ENCODE measurements around the gene NDUFA7. TPM values are rescaled to one million over a fixed set of nuclear protein-coding genes. Genes with fewer than 3 reads are reported as not detected.

Gene NDUFA7
- total RNA-seq, 1 experiment from 2014 or later: 73.0 TPM

- Histone ChIP-seq H3K14ac (ENCODE audit: insufficient read depth, low read length) (no peak overlapping the region), H2BK5ac (ENCODE audit: insufficient read length, low read length) (no peak overlapping the region), H2AFZ (ENCODE audit: low read length) (no peak overlapping the region), H2BK12ac (ENCODE audit: insufficient read length, low read depth, low read length) (no peak overlapping the region), H2BK120ac (ENCODE audit: low read depth, low read length, poor library complexity, severe bottlenecking) (no peak overlapping the region), H3K27me3 (ENCODE audit: insufficient read depth, low read length) (peaks cover 18% of the 10 kb centered on the region; the same call in 1 of the 2 replicates), H3K23me2 (ENCODE audit: insufficient read length, low read depth, low read length, poor library complexity, severe bottlenecking) (peaks cover 12% of the 10 kb centered on the region), H2AK5ac (ENCODE audit: insufficient read length, low read length) (no peak overlapping the region), H4K5ac (ENCODE audit: insufficient read length, low read depth, low read length) (no peak overlapping the region), H3K79me2 (ENCODE audit: insufficient read depth, low read length) (no peaks in the 10 kb centered on the region), H3K9me3 (ENCODE audit: control insufficient read depth, low read depth, low read length) (no peaks in the 10 kb centered on the region), H3K27ac (ENCODE audit: insufficient read length, low read depth, low read length) (no peak overlapping the region), H3K4me1 (ENCODE audit: insufficient read depth, low read length) (no peaks in the 10 kb centered on the region), H3K23ac (ENCODE audit: insufficient read length, low read depth, low read length) (no peak overlapping the region), H4K20me1 (ENCODE audit: control insufficient read depth, insufficient read depth, insufficient read length) (no peaks in the 10 kb centered on the region), H3K4me2 (ENCODE audit: insufficient read depth, insufficient read length, low read length) (no peak overlapping the region), H2BK20ac (ENCODE audit: low read depth, low read length, poor library complexity, severe bottlenecking) (no peak overlapping the region), H3K9ac (ENCODE audit: extremely low read depth, insufficient read length, low read length) (no peak overlapping the region), H3K4ac (ENCODE audit: low read depth, low read length) (no peak overlapping the region), H3K18ac (ENCODE audit: insufficient read length, low read depth, low read length) (no peak overlapping the region), H3T11ph (ENCODE audit: low read length) (no peak overlapping the region), H4K91ac (ENCODE audit: insufficient read length, low read depth, low read length) (no peak overlapping the region), H3K79me1 (ENCODE audit: insufficient read depth, low read depth, low read length, poor library complexity, severe bottlenecking) (no peaks in the 10 kb centered on the region), H2BK15ac (ENCODE audit: low read depth, low read length) (no peak overlapping the region), H4K8ac (replicated peaks; ENCODE audit: insufficient read length, low read depth, low read length) (no peak overlapping the region), H3K56ac (ENCODE audit: insufficient read length, low read depth, low read length) (no peak overlapping the region)
- TF ChIP-seq, protein P1, sequence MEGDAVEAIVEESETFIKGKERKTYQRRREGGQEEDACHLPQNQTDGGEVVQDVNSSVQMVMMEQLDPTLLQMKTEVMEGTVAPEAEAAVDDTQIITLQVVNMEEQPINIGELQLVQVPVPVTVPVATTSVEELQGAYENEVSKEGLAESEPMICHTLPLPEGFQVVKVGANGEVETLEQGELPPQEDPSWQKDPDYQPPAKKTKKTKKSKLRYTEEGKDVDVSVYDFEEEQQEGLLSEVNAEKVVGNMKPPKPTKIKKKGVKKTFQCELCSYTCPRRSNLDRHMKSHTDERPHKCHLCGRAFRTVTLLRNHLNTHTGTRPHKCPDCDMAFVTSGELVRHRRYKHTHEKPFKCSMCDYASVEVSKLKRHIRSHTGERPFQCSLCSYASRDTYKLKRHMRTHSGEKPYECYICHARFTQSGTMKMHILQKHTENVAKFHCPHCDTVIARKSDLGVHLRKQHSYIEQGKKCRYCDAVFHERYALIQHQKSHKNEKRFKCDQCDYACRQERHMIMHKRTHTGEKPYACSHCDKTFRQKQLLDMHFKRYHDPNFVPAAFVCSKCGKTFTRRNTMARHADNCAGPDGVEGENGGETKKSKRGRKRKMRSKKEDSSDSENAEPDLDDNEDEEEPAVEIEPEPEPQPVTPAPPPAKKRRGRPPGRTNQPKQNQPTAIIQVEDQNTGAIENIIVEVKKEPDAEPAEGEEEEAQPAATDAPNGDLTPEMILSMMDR (conservative IDR thresholded peaks at IDR 0.05): no peak
- Mint-ChIP-seq H3K4me1 (peaks cover 3 to 7% of the 10 kb centered on the region in 2 experiments; a peak in 3 of 4 replicates), H3K27me3 (ENCODE audit: low read depth) (peaks cover 35% of the 10 kb centered on the region), H3K4me3 (no peak overlapping the region; a peak in 2 of 5 replicates), H3K27ac (no peak overlapping the region), H3K36me3 (ENCODE audit: insufficient read depth in 1 of 3, low read depth in 3 of 3) (peaks cover 0 to 2% (median 0%) of the 10 kb centered on the region in 3 experiments; a peak in 1 of 7 replicates), H3K9me3 (peaks cover 0 to 3% of the 10 kb centered on the region in 2 experiments; a peak in 3 of 5 replicates)
- whole genome bisulfite sequencing (ENCODE audit: extremely low coverage, insufficient read length, low lambda C conversion rate): no CpG with 5 or more reads among the region's 3 CpGs
- no peak for DNase-seq
These were observed 8.8 kb upstream of the NDUFA7 start for GRCh38 chr19:8329996-8330395.
